PC-3 (cell line): Measurements from ENCODE around the gene GPATCH1.

Experiments used
- EZH2 ChIP-seq: fragments of 300-600 bp; sonication (generic); IDR thresholded peaks from one replicate; pipeline ENCODE4 v1.6.1; 2017; ENCODE audit warnings: antibody characterized with exemption, mild to moderate bottlenecking, low read length; ENCODE audit not compliant: unreplicated experiment
- EZH2phosphoT487 ChIP-seq: fragments of 300-600 bp; sonication (generic); IDR thresholded peaks from 2 replicates; pipeline ENCODE4 v1.6.1; 2018; ENCODE audit warnings: mild to moderate bottlenecking, antibody characterized with exemption, low read length, borderline replicate concordance
- TF ChIP-seq, protein P1 (sequence below): fragments of 300-600 bp; sonication (generic); conservative IDR thresholded peaks from 2 replicates; pipeline ENCODE4 v1.5.1; 2017; ENCODE audit warnings: antibody characterized with exemption, low read depth, mild to moderate bottlenecking, low read length

DNA sequence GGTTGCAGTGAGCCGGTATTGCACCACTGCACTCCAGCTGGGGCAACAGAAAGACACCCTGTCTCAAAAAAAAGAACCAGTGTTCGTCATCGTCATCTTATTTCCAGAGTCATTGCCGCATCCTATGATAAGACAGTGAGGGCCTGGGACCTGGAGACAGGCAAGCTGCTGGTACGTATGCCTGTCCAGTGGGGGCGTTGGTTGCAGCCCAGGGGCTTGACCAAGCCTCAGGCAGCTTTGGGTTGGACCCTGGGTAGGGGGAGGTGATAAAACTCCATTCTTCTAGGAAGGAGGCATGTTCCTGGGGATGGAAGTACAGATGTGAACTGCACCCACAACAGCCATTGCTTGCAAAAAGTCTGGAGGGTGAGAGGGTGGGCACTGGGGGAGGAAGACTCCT is 66.6 kb downstream of the GPATCH1 start:
- TF ChIP-seq EZH2 (no peak), EZH2phosphoT487 (no peak)
- TF ChIP-seq, protein P1, sequence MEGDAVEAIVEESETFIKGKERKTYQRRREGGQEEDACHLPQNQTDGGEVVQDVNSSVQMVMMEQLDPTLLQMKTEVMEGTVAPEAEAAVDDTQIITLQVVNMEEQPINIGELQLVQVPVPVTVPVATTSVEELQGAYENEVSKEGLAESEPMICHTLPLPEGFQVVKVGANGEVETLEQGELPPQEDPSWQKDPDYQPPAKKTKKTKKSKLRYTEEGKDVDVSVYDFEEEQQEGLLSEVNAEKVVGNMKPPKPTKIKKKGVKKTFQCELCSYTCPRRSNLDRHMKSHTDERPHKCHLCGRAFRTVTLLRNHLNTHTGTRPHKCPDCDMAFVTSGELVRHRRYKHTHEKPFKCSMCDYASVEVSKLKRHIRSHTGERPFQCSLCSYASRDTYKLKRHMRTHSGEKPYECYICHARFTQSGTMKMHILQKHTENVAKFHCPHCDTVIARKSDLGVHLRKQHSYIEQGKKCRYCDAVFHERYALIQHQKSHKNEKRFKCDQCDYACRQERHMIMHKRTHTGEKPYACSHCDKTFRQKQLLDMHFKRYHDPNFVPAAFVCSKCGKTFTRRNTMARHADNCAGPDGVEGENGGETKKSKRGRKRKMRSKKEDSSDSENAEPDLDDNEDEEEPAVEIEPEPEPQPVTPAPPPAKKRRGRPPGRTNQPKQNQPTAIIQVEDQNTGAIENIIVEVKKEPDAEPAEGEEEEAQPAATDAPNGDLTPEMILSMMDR, result no peak
